Activated CD4-positive, alpha-beta memory T cell treated with anti-CD3 and anti-CD28 coated beads for 36 hours (primary cell): ENCODE data around the gene RTN4IP1. TPM values are rescaled to one million over a fixed set of nuclear protein-coding genes. Genes with fewer than 3 reads are reported as not detected.
"Not testable (repeated sequence)": the region's sequence is repeated elsewhere in the genome, so short reads cannot be mapped to it uniquely, and the experiment has no call there.

Experiments
- CTCF ChIA-PET: fragments of 350-600 bp; sonication (Branson Sonifier 250); formaldehyde crosslinking; loops from one replicate; lab custom pipeline; 2021; ENCODE audit warnings: antibody characterized with exemption, inconsistent platforms; lab: Charles Lee
- POLR2A ChIA-PET: fragments of 350-600 bp; sonication (Branson Sonifier 250); formaldehyde crosslinking; loops from one replicate; lab custom pipeline; 2021; ENCODE audit warnings: antibody characterized with exemption; lab: Charles Lee
- DNase-seq: peaks from one replicate; pipeline ENCODE4 v3.0.0-alpha.2; 2020
- H3K27ac Mint-ChIP-seq: one replicate; pipeline ENCODE4 v1.8.0; 2021; ENCODE audit warnings: mixed read lengths
- H3K27me3 Mint-ChIP-seq: one replicate; pipeline ENCODE4 v1.8.0; 2021; ENCODE audit warnings: mixed read lengths
- H3K36me3 Mint-ChIP-seq: one replicate; pipeline ENCODE4 v1.8.0; 2021; ENCODE audit warnings: mixed read lengths
- H3K4me1 Mint-ChIP-seq: one replicate; pipeline ENCODE4 v1.8.0; 2021; ENCODE audit warnings: low read depth, mixed read lengths
- H3K4me3 Mint-ChIP-seq: one replicate; pipeline ENCODE4 v1.8.0; 2021; ENCODE audit warnings: mild to moderate bottlenecking, mixed read lengths
- H3K9me3 Mint-ChIP-seq: one replicate; pipeline ENCODE4 v1.8.0; 2021; ENCODE audit warnings: mixed read lengths
- intact Hi-C: fragments of 100-400 bp; cut with micrococcal nuclease; formaldehyde crosslinking; loops from one replicate; pipeline ENCODE4 v1.15.1; 2023
- total RNA-seq, 2 experiments: library from RNA; stranded (reverse); gene quantifications; one replicate each; pipeline ENCODE4 v1.2.3, GENCODE V29; 2021

Gene RTN4IP1
- total RNA-seq, 2 experiments from 2014 or later: 8.0 to 8.5 TPM

- peaks cover 25% of the 10 kb centered on the region for H3K4me1 Mint-ChIP-seq
- ChIA-PET POLR2A (no interaction called here), CTCF (interaction anchor here (2.2 to 15.1 kb wide), 2 partner anchors 46 to 112 kb away, joined by 7 to 440 read pairs; no protein-coding TSS in a partner anchor)
- H3K36me3 Mint-ChIP-seq: peaks cover 45% of the 10 kb centered on the region
- no peak overlapping the region for H3K27ac Mint-ChIP-seq
- H3K4me3 Mint-ChIP-seq: no peak overlapping the region
- no peaks in the 10 kb centered on the region for H3K9me3 Mint-ChIP-seq
- DNase-seq: no peak
- intact Hi-C loops: no loop called here
- H3K27me3 Mint-ChIP-seq: no peaks in the 10 kb centered on the region
These were observed 70.9 kb downstream of the RTN4IP1 start for GRCh38 chr6:106558364-106558763.

- POLR2A ChIA-PET: no interaction called here
These were observed 71.5 kb downstream of the RTN4IP1 start for GRCh38 chr6:106557837-106558236.

GRCh38 chr6:106556368-106556960, 72.8 kb downstream of the RTN4IP1 start:
- Mint-ChIP-seq H3K9me3 (no peaks in the 10 kb centered on the region), H3K27ac (no peak overlapping the region), H3K4me3 (no peak overlapping the region), H3K36me3 (peaks cover 50% of the 10 kb centered on the region), H3K27me3 (no peaks in the 10 kb centered on the region), H3K4me1 (peaks cover 30% of the 10 kb centered on the region)
- ChIA-PET POLR2A (no interaction called here), CTCF (interaction anchor here (0.6 to 3.1 kb wide), 11 partner anchors 10 to 437 kb away, joined by 3 to 20 read pairs (median 3); no protein-coding TSS in a partner anchor)
- no peak for DNase-seq
- intact Hi-C loops: loop anchor here (1.0 kb wide), 1 partner anchor 10 kb away; no protein-coding TSS in a partner anchor

More at GRCh38 chr6:106557837-106558236, 71.5 kb downstream of the RTN4IP1 start:
- Mint-ChIP-seq H3K4me1 (peaks cover 30% of the 10 kb centered on the region), H3K4me3 (no peak overlapping the region), H3K27me3 (no peaks in the 10 kb centered on the region), H3K36me3 (peaks cover 50% of the 10 kb centered on the region), H3K27ac (no peak overlapping the region), H3K9me3 (no peaks in the 10 kb centered on the region)
- no peak for DNase-seq
- intact Hi-C loops: no loop called here
- CTCF ChIA-PET: interaction anchor here (1.9 to 15.1 kb wide), 3 partner anchors 8 to 112 kb away, joined by 12 to 440 read pairs (median 20); no protein-coding TSS in a partner anchor

- Mint-ChIP-seq H3K9me3 (peaks cover 3% of the 10 kb centered on the region), H3K27ac (no peak overlapping the region), H3K4me1 (peaks cover 26% of the 10 kb centered on the region), H3K27me3 (no peaks in the 10 kb centered on the region), H3K4me3 (no peak overlapping the region), H3K36me3 (peaks cover 50% of the 10 kb centered on the region)
- no peak for DNase-seq
- POLR2A ChIA-PET: interaction anchor here (0.6 kb wide), 1 partner anchor 657 kb away, joined by 4 read pairs; no protein-coding TSS in a partner anchor
- intact Hi-C loops: loop anchor here (1.0 kb wide), 1 partner anchor 11 kb away; no protein-coding TSS in a partner anchor
- CTCF ChIA-PET: interaction anchor here (1.1 to 4.5 kb wide), 4 partner anchors 10 to 111 kb away, joined by 3 to 37 read pairs (median 18); no protein-coding TSS in a partner anchor
These were observed 73.5 kb downstream of the RTN4IP1 start for GRCh38 chr6:106555767-106556166.

- Mint-ChIP-seq H3K4me3 (no peak overlapping the region), H3K4me1 (peaks cover 36% of the 10 kb centered on the region), H3K27ac (peak overlapping the region; percentile 90), H3K36me3 (peaks cover 54% of the 10 kb centered on the region), H3K27me3 (no peaks in the 10 kb centered on the region), H3K9me3 (peaks cover 3% of the 10 kb centered on the region)
- CTCF ChIA-PET: interaction anchor here (0.8 to 4.5 kb wide), 12 partner anchors 8 to 560 kb away, joined by 3 to 37 read pairs (median 5); no protein-coding TSS in a partner anchor
- peak; percentile 77 for DNase-seq
- intact Hi-C loops: loop anchor here (1.0 kb wide), 5 partner anchors 19 to 78 kb away; no protein-coding TSS in a partner anchor
- POLR2A ChIA-PET: interaction anchor here (0.8 to 3.7 kb wide), 8 partner anchors 10 to 77 kb away, joined by 3 to 24 read pairs (median 4); no protein-coding TSS in a partner anchor
These were observed 75.9 kb downstream of the RTN4IP1 start for GRCh38 chr6:106553440-106553839.

- DNase-seq: no peak
- H3K4me3 Mint-ChIP-seq: no peak overlapping the region
- peaks cover 61% of the 10 kb centered on the region for H3K36me3 Mint-ChIP-seq
- intact Hi-C loops: no loop called here
- ChIA-PET CTCF (no interaction called here), POLR2A (interaction anchor here (3.7 kb wide), 1 partner anchor 31 kb away, joined by 24 read pairs; no protein-coding TSS in a partner anchor)
- H3K27me3 Mint-ChIP-seq: no peaks in the 10 kb centered on the region
- peaks cover 3% of the 10 kb centered on the region for H3K9me3 Mint-ChIP-seq
- peak overlapping the region; percentile 24 for H3K27ac Mint-ChIP-seq
- H3K4me1 Mint-ChIP-seq: peaks cover 56% of the 10 kb centered on the region
These were observed 78.1 kb downstream of the RTN4IP1 start for GRCh38 chr6:106551155-106551554.

- Mint-ChIP-seq H3K4me3 (no peak overlapping the region), H3K4me1 (peaks cover 67% of the 10 kb centered on the region), H3K27me3 (no peaks in the 10 kb centered on the region), H3K27ac (peak overlapping the region; percentile 68), H3K9me3 (peaks cover 3% of the 10 kb centered on the region), H3K36me3 (peaks cover 70% of the 10 kb centered on the region)
- DNase-seq: no peak
- intact Hi-C loops: no loop called here
- ChIA-PET POLR2A (interaction anchor here (1.0 kb wide), 1 partner anchor 30 kb away, joined by 3 read pairs; no protein-coding TSS in a partner anchor), CTCF (no interaction called here)
These were observed 79.8 kb downstream of the RTN4IP1 start for GRCh38 chr6:106549521-106549920.

- H3K4me3 Mint-ChIP-seq, intact Hi-C loops, DNase-seq, H3K27me3 Mint-ChIP-seq, H3K9me3 Mint-ChIP-seq: not testable (repeated sequence)
- Mint-ChIP-seq H3K27ac (peak overlapping the region; percentile 38), H3K36me3 (peaks cover 72% of the 10 kb centered on the region), H3K4me1 (peaks cover 65% of the 10 kb centered on the region)
- POLR2A ChIA-PET: interaction anchor here (1.0 kb wide), 1 partner anchor 29 kb away, joined by 3 read pairs; no protein-coding TSS in a partner anchor
- CTCF ChIA-PET: interaction anchor here (0.6 to 0.7 kb wide), 2 partner anchors 17 to 37 kb away, joined by 3 read pairs; no protein-coding TSS in a partner anchor
These were observed 80.3 kb downstream of the RTN4IP1 start for GRCh38 chr6:106548926-106549455.

- H3K27me3 Mint-ChIP-seq: no peaks in the 10 kb centered on the region
- peak; percentile 58 for DNase-seq
- intact Hi-C loops: no loop called here
- peaks cover 53% of the 10 kb centered on the region for H3K4me1 Mint-ChIP-seq
- peaks cover 3% of the 10 kb centered on the region for H3K9me3 Mint-ChIP-seq
- H3K36me3 Mint-ChIP-seq: peaks cover 65% of the 10 kb centered on the region
- peak overlapping the region; percentile 40 for H3K27ac Mint-ChIP-seq
- ChIA-PET CTCF (interaction anchor here (0.7 kb wide), 1 partner anchor 36 kb away, joined by 3 read pairs; no protein-coding TSS in a partner anchor), POLR2A (interaction anchor here (1.1 kb wide), 1 partner anchor 28 kb away, joined by 6 read pairs; no protein-coding TSS in a partner anchor)
- H3K4me3 Mint-ChIP-seq: no peak overlapping the region
These were observed 81.5 kb downstream of the RTN4IP1 start for GRCh38 chr6:106547601-106548453.

- Mint-ChIP-seq H3K27ac (peak overlapping the region; percentile 87), H3K36me3 (peaks cover 64% of the 10 kb centered on the region), H3K4me3 (no peak overlapping the region), H3K9me3 (peaks cover 3% of the 10 kb centered on the region), H3K27me3 (no peaks in the 10 kb centered on the region), H3K4me1 (peaks cover 47% of the 10 kb centered on the region)
- POLR2A ChIA-PET: interaction anchor here (1.1 to 1.8 kb wide), 3 partner anchors 10 to 27 kb away, joined by 5 to 6 read pairs (median 6); no protein-coding TSS in a partner anchor
- DNase-seq: no peak
- intact Hi-C loops: loop anchor here (1.0 kb wide), 2 partner anchors 10 to 26 kb away; no protein-coding TSS in a partner anchor
- CTCF ChIA-PET: interaction anchor here (1.3 kb wide), 1 partner anchor 207 kb away, joined by 3 read pairs; no protein-coding TSS in a partner anchor
These were observed 82.4 kb downstream of the RTN4IP1 start for GRCh38 chr6:106546691-106547414.
